Uterus (tissue), 4 donors: Measurements from ENCODE around the gene APOBEC3H. TPM values are rescaled to one million over a fixed set of nuclear protein-coding genes. Genes with fewer than 3 reads are reported as not detected.
A peak's percentile ranks its signal among the peaks of the same experiment; 100 is the strongest.

Source experiments
- DNase-seq, 2 donors: peaks; one replicate each; pipeline ENCODE4 v3.0.0-alpha.2; 2019 to 2020
- H3K27ac ChIP-seq, 2 donors: fragments of 200-600 bp; sonication (generic); 1 replicate in 1 of 2; 2 replicates in 1 of 2; pipeline ENCODE4 v1.5.1; 2016 to 2018
- H3K27me3 ChIP-seq, 2 donors: fragments of 200-600 bp; sonication (generic); one replicate each; pipeline ENCODE4 v1.5.1; 2018 to 2019; ENCODE audit warnings: control low read depth in 1 of 2
- H3K36me3 ChIP-seq, 2 donors: fragments of 200-600 bp; sonication (generic); one replicate each; pipeline ENCODE4 v1.5.1; 2019; ENCODE audit warnings: control low read depth in 1 of 2
- H3K4me1 ChIP-seq, 2 donors: fragments of 200-600 bp; sonication (generic); one replicate each; pipeline ENCODE4 v1.5.1; 2018 to 2019; ENCODE audit warnings: control low read depth in 1 of 2
- H3K4me3 ChIP-seq, 2 donors: fragments of 200-600 bp; sonication (generic); 1 replicate in 1 of 2; 2 replicates in 1 of 2; pipeline ENCODE4 v1.5.1; 2018 to 2019; ENCODE audit warnings: mild to moderate bottlenecking in 1 of 2
- H3K9me3 ChIP-seq, 2 donors: fragments of 200-600 bp; sonication (generic); one replicate each; pipeline ENCODE4 v1.5.1; 2019; ENCODE audit warnings: control low read depth in 1 of 2
- CTCF ChIP-seq, 4 experiments: fragments of 200-600 bp in 2 of 4; fragments of 450-650 bp in 2 of 4; sonication (generic) in 2 of 4; IDR thresholded peaks; one replicate each; pipeline ENCODE4 v1.5.1; 2016 to 2019; ENCODE audit warnings: antibody characterized with exemption in 4 of 4, mild to moderate bottlenecking in 2 of 4, moderate library complexity in 1 of 4
- POLR2A ChIP-seq, 2 donors: fragments of 450-650 bp; IDR thresholded peaks; one replicate each; pipeline ENCODE4 v1.6.1; 2016; ENCODE audit warnings: antibody characterized with exemption in 2 of 2, mild to moderate bottlenecking in 1 of 2, moderate library complexity in 1 of 2
- intact Hi-C: fragments of 100-400 bp; cut with DNase I; formaldehyde crosslinking; loops from one replicate; pipeline ENCODE4 v1.15.1; 2023; ENCODE audit warnings: low total_unique reads
- total RNA-seq, 4 donors: library from RNA; depleted of rRNA in 3 of 4; stranded (reverse); fragments of >200 nt in 3 of 4; gene quantifications; one replicate each; pipeline versions ENCODE4 v1.1.0 to v1.2.4, GENCODE V29; 2014 to 2023
- donor health status: DM: yes; HTN: yes; CAD: no.

Gene APOBEC3H
- total RNA-seq, 4 donors from 2014 or later: 0.69 TPM; not detected in 3

- Histone ChIP-seq H3K27me3 (no peaks in the 10 kb centered on the region), H3K4me1 (peaks cover 6 to 24% of the 10 kb centered on the region in 2 donors), H3K4me3 (peak overlapping the region; percentile 65 to 67), H3K27ac (peak overlapping the region; percentile 95 to 99), H3K36me3 (no peaks in the 10 kb centered on the region), H3K9me3 (no peaks in the 10 kb centered on the region)
- no peak for DNase-seq
- intact Hi-C loops: loop anchor here (5.0 kb wide), 1 partner anchor 166 kb away; the partner anchor contains the start of gene RPL3
- TF ChIP-seq CTCF (IDR thresholded peaks at IDR 0.05) (no peak), POLR2A (IDR thresholded peaks at IDR 0.05) (no peak)
Observed at GRCh38 chr22:39150848-39151215, 53.8 kb downstream of the APOBEC3H start.

GRCh38 chr22:39151329-39151975 is 54.4 kb downstream of the APOBEC3H start:
- peaks cover 3 to 24% of the 10 kb centered on the region in 2 donors for H3K4me1 ChIP-seq
- no peak for DNase-seq
- intact Hi-C loops: loop anchor here (5.0 kb wide), 1 partner anchor 166 kb away; the partner anchor contains the start of gene RPL3

GRCh38 chr22:39152024-39152510 is 55.0 kb downstream of the APOBEC3H start:
- Histone ChIP-seq H3K27me3 (no peaks in the 10 kb centered on the region), H3K9me3 (no peaks in the 10 kb centered on the region), H3K4me1 (peaks cover 0 to 22% of the 10 kb centered on the region in 2 donors), H3K36me3 (no peaks in the 10 kb centered on the region), H3K4me3 (peak overlapping the region; percentile 65 to 67), H3K27ac (peak overlapping the region; percentile 95 to 99)
- DNase-seq: no peak
- TF ChIP-seq POLR2A (IDR thresholded peaks at IDR 0.05): no peak
- TF ChIP-seq CTCF (IDR thresholded peaks at IDR 0.05): no peak
- intact Hi-C loops: loop anchor here (5.0 kb wide), 1 partner anchor 165 kb away; the partner anchor contains the start of gene RPL3

More at GRCh38 chr22:39151329-39151975, 54.4 kb downstream of the APOBEC3H start:
- Histone ChIP-seq H3K4me3 (peak overlapping the region; percentile 65 to 67), H3K9me3 (no peaks in the 10 kb centered on the region), H3K27me3 (no peaks in the 10 kb centered on the region), H3K27ac (peak overlapping the region; percentile 95 to 99), H3K36me3 (no peaks in the 10 kb centered on the region)
- no peak for TF ChIP-seq CTCF (IDR thresholded peaks at IDR 0.05)
- TF ChIP-seq POLR2A (IDR thresholded peaks at IDR 0.05): peak in 1 of 2 donors; percentile 9

GRCh38 chr22:39152511-39153219 is 55.6 kb downstream of the APOBEC3H start, which contains the start of gene CBX7:
Gene CBX7 (minus strand): TSS chr22:39152680. CDS start chr22:39152444, 236 bp downstream.
- H3K4me1 ChIP-seq: peaks cover 0 to 22% of the 10 kb centered on the region in 2 donors

More at GRCh38 chr22:39152511-39153219, 55.6 kb downstream of the APOBEC3H start, which contains the start of gene CBX7:
- no peaks in the 10 kb centered on the region for H3K9me3 ChIP-seq
- peak within 1 kb of the TSS; percentile 67 to 74 for H3K4me3 ChIP-seq
- peak; percentile 95 to 96 for DNase-seq
- no peaks in the 10 kb centered on the region for H3K36me3 ChIP-seq
- peak within 1 kb of the TSS; percentile 95 to 99 for H3K27ac ChIP-seq
- intact Hi-C loops: loop anchor here (5.0 kb wide), 1 partner anchor 165 kb away; the partner anchor contains the start of gene RPL3
- H3K27me3 ChIP-seq: no peaks in the 10 kb centered on the region
- TF ChIP-seq CTCF (IDR thresholded peaks at IDR 0.05) (no peak), POLR2A (IDR thresholded peaks at IDR 0.05) (peak; percentile 91 to 94)
